H9 (cell line): ENCODE results near the gene TNC. TPM values are rescaled to one million over a fixed set of nuclear protein-coding genes. Genes with fewer than 3 reads are reported as not detected.

Experiments used
- DNase-seq: peaks from one replicate; pipeline ENCODE4 v3.0.0-alpha.2; 2017
- H2AFZ ChIP-seq: one replicate; pipeline ENCODE4 v1.6.1; 2013; ENCODE audit warnings: mild to moderate bottlenecking, low read length, control low read depth, moderate library complexity
- H2AK5ac ChIP-seq: 2 replicates; pipeline ENCODE4 v1.6.1; 2013; ENCODE audit warnings: low read length, control low read depth, mixed read lengths; ENCODE audit not compliant: insufficient read length
- H2BK120ac ChIP-seq: one replicate; pipeline ENCODE4 v1.6.1; 2013; ENCODE audit warnings: low read depth, mild to moderate bottlenecking, low read length, control low read depth, inconsistent platforms; ENCODE audit not compliant: poor library complexity, severe bottlenecking
- H2BK12ac ChIP-seq: 2 replicates; pipeline ENCODE4 v1.6.1; 2013; ENCODE audit warnings: low read length, control low read depth, mixed read lengths, low read depth; ENCODE audit not compliant: insufficient read length
- H2BK15ac ChIP-seq: 2 replicates; pipeline ENCODE4 v1.6.1; 2013; ENCODE audit warnings: low read depth, low read length, control low read depth
- H2BK20ac ChIP-seq: one replicate; pipeline ENCODE4 v1.6.1; 2013; ENCODE audit warnings: low read depth, mild to moderate bottlenecking, low read length, control low read depth, inconsistent platforms; ENCODE audit not compliant: poor library complexity, severe bottlenecking
- H2BK5ac ChIP-seq: 2 replicates; pipeline ENCODE4 v1.6.1; 2013; ENCODE audit warnings: low read length, control low read depth, mixed read lengths; ENCODE audit not compliant: insufficient read length
- H3K14ac ChIP-seq: 2 replicates; pipeline ENCODE4 v1.6.1; 2013; ENCODE audit warnings: low read length, control low read depth; ENCODE audit not compliant: insufficient read depth
- H3K18ac ChIP-seq: 2 replicates; pipeline ENCODE4 v1.6.1; 2013; ENCODE audit warnings: low read depth, mild to moderate bottlenecking, mixed read lengths, low read length, control low read depth; ENCODE audit not compliant: insufficient read length
- H3K23ac ChIP-seq: 2 replicates; pipeline ENCODE4 v1.6.1; 2013; ENCODE audit warnings: low read length, control low read depth, mixed read lengths, low read depth; ENCODE audit not compliant: insufficient read length
- H3K23me2 ChIP-seq: 2 replicates; pipeline ENCODE4 v1.6.1; 2013; ENCODE audit warnings: low read depth, mild to moderate bottlenecking, mixed read lengths, low read length, control low read depth; ENCODE audit not compliant: insufficient read length, poor library complexity, severe bottlenecking
- H3K27ac ChIP-seq: 2 replicates; pipeline ENCODE4 v1.5.1; 2013; ENCODE audit warnings: low read length, control low read depth, mixed read lengths, low read depth; ENCODE audit not compliant: insufficient read length
- H3K27me3 ChIP-seq: 2 replicates; pipeline ENCODE4 v1.6.1; 2013; ENCODE audit warnings: low read length, control low read depth, inconsistent platforms; ENCODE audit not compliant: insufficient read depth
- H3K4ac ChIP-seq: 2 replicates; pipeline ENCODE4 v1.6.1; 2013; ENCODE audit warnings: low read depth, mild to moderate bottlenecking, control low read depth, inconsistent platforms, low read length, moderate library complexity
- H3K4me1 ChIP-seq: 2 replicates; pipeline ENCODE4 v1.6.1; 2013; ENCODE audit warnings: low read length, control low read depth, inconsistent platforms; ENCODE audit not compliant: insufficient read depth
- H3K4me2 ChIP-seq: 2 replicates; pipeline ENCODE4 v1.6.1; 2013; ENCODE audit warnings: low read length, control low read depth, mixed read lengths; ENCODE audit not compliant: insufficient read length, insufficient read depth
- H3K56ac ChIP-seq: 2 replicates; pipeline ENCODE4 v1.6.1; 2013; ENCODE audit warnings: low read depth, mild to moderate bottlenecking, mixed read lengths, low read length, control low read depth; ENCODE audit not compliant: insufficient read length
- H3K79me1 ChIP-seq: 2 replicates; pipeline ENCODE4 v1.6.1; 2013; ENCODE audit warnings: low read depth, mild to moderate bottlenecking, moderate library complexity, low read length, control low read depth, inconsistent platforms; ENCODE audit not compliant: insufficient read depth, poor library complexity, severe bottlenecking
- H3K79me2 ChIP-seq: 2 replicates; pipeline ENCODE4 v1.6.1; 2013; ENCODE audit warnings: low read length, control low read depth, inconsistent platforms; ENCODE audit not compliant: insufficient read depth
- H3K9ac ChIP-seq: 2 replicates; pipeline ENCODE4 v1.6.1; 2013; ENCODE audit warnings: low read length, control low read depth, mixed read lengths; ENCODE audit not compliant: insufficient read length; ENCODE audit errors: extremely low read depth
- H3K9me3 ChIP-seq: one replicate; pipeline ENCODE4 v1.6.1; 2013; ENCODE audit warnings: low read depth, low read length, inconsistent platforms; ENCODE audit not compliant: control insufficient read depth
- H3T11ph ChIP-seq: one replicate; pipeline ENCODE4 v1.6.1; 2013; ENCODE audit warnings: mild to moderate bottlenecking, low read length, control low read depth, inconsistent platforms
- H4K20me1 ChIP-seq: one replicate; pipeline ENCODE4 v1.6.1; 2013; ENCODE audit not compliant: control insufficient read depth, insufficient read length, insufficient read depth
- H4K5ac ChIP-seq: 2 replicates; pipeline ENCODE4 v1.6.1; 2013; ENCODE audit warnings: low read depth, mild to moderate bottlenecking, mixed read lengths, low read length, control low read depth; ENCODE audit not compliant: insufficient read length
- H4K8ac ChIP-seq: replicated peaks from 2 replicates; pipeline ENCODE4 v1.6.1; 2013; ENCODE audit warnings: low read length, control low read depth, mixed read lengths, low read depth; ENCODE audit not compliant: insufficient read length
- H4K91ac ChIP-seq: 2 replicates; pipeline ENCODE4 v1.6.1; 2013; ENCODE audit warnings: low read depth, mild to moderate bottlenecking, moderate library complexity, mixed read lengths, low read length, control low read depth; ENCODE audit not compliant: insufficient read length
- H3K27ac Mint-ChIP-seq, 3 experiments: 2 replicates in 2 of 3; 3 replicates in 1 of 3; pipeline ENCODE4 v1.8.0; 2020 to 2021; ENCODE audit warnings: mixed read lengths in 3 of 3, mild to moderate bottlenecking in 1 of 3, moderate library complexity in 1 of 3
- H3K27me3 Mint-ChIP-seq: 2 replicates; pipeline ENCODE4 v1.8.0; 2021; ENCODE audit warnings: low read depth, mild to moderate bottlenecking, moderate library complexity, mixed read lengths
- H3K36me3 Mint-ChIP-seq, 3 experiments: 2 replicates in 2 of 3; 3 replicates in 1 of 3; pipeline ENCODE4 v1.8.0; 2020 to 2021; ENCODE audit warnings: low read depth in 3 of 3, mixed read lengths in 3 of 3; ENCODE audit not compliant: insufficient read depth in 1 of 3
- H3K4me1 Mint-ChIP-seq, 2 experiments: 2 replicates each; pipeline ENCODE4 v1.8.0; 2020; ENCODE audit warnings: mixed read lengths in 2 of 2
- H3K4me3 Mint-ChIP-seq, 2 experiments: 2 replicates in 1 of 2; 3 replicates in 1 of 2; pipeline ENCODE4 v1.8.0; 2020 to 2021; ENCODE audit warnings: mild to moderate bottlenecking in 2 of 2, mixed read lengths in 2 of 2, moderate library complexity in 1 of 2
- H3K9me3 Mint-ChIP-seq, 2 experiments: 2 replicates in 1 of 2; 3 replicates in 1 of 2; pipeline ENCODE4 v1.8.0; 2020; ENCODE audit warnings: mild to moderate bottlenecking in 2 of 2, mixed read lengths in 2 of 2, moderate library complexity in 1 of 2
- WGBS: extraction: QIAGEN DNeasy Blood & Tissue Kit; methylation state at CpG from one replicate; pipeline ENCODE4 v1.1.7; 2013; ENCODE audit warnings: missing lambda C conversion rate, low lambda C conversion rate, mixed read lengths; ENCODE audit not compliant: insufficient read length; ENCODE audit errors: extremely low coverage; 5-methylcytosine and 5-hydroxymethylcytosine counted together
- total RNA-seq: library from RNA; stranded (reverse); gene quantifications from 2 replicates; pipeline ENCODE4 v1.2.1, GENCODE V29; 2021
- TF ChIP-seq, protein P1 (sequence below): fragments of 200-600 bp; sonication (generic); conservative IDR thresholded peaks from 3 replicates; pipeline ENCODE4 v1.8.0; 2021; ENCODE audit warnings: antibody characterized with exemption, mild to moderate bottlenecking

TNC gene
- total RNA-seq, 1 experiment from 2014 or later = 0.63 TPM

GRCh38 chr9:115093520-115093919, 24.4 kb downstream of the TNC start:
- Histone ChIP-seq H3K27ac (no peak overlapping the region), H3K27me3 (no peaks in the 10 kb centered on the region), H4K8ac (no peak overlapping the region), H3T11ph (no peak overlapping the region), H2BK5ac (no peak overlapping the region), H3K14ac (no peak overlapping the region), H2BK15ac (no peak overlapping the region), H3K4me1 (no peaks in the 10 kb centered on the region), H2AFZ (no peak overlapping the region), H2BK20ac (no peak overlapping the region), H3K9me3 (no peaks in the 10 kb centered on the region), H3K23ac (no peak overlapping the region), H3K23me2 (no peaks in the 10 kb centered on the region), H2BK120ac (no peak overlapping the region), H3K79me2 (no peaks in the 10 kb centered on the region), H3K4ac (no peak overlapping the region), H3K18ac (no peak overlapping the region), H2BK12ac (no peak overlapping the region), H2AK5ac (no peak overlapping the region), H3K9ac (no peak overlapping the region), H3K56ac (no peak overlapping the region), H4K20me1 (no peaks in the 10 kb centered on the region), H4K91ac (no peak overlapping the region), H3K79me1 (no peaks in the 10 kb centered on the region), H4K5ac (no peak overlapping the region), H3K4me2 (no peak overlapping the region)
- peak overlapping the region in 1 of 3 experiments; percentile 76; a peak in 2 of 7 replicates for H3K27ac Mint-ChIP-seq
- H3K9me3 Mint-ChIP-seq = no peaks in the 10 kb centered on the region; a peak in 1 of 5 replicates
- H3K27me3 Mint-ChIP-seq = peaks cover 66% of the 10 kb centered on the region
- peaks cover 18 to 23% of the 10 kb centered on the region in 2 experiments for H3K4me1 Mint-ChIP-seq
- DNase-seq = no peak
- no CpG with 5 or more reads among the region's 2 CpGs for WGBS
- H3K36me3 Mint-ChIP-seq = no peaks in the 10 kb centered on the region
- TF ChIP-seq, protein P1, sequence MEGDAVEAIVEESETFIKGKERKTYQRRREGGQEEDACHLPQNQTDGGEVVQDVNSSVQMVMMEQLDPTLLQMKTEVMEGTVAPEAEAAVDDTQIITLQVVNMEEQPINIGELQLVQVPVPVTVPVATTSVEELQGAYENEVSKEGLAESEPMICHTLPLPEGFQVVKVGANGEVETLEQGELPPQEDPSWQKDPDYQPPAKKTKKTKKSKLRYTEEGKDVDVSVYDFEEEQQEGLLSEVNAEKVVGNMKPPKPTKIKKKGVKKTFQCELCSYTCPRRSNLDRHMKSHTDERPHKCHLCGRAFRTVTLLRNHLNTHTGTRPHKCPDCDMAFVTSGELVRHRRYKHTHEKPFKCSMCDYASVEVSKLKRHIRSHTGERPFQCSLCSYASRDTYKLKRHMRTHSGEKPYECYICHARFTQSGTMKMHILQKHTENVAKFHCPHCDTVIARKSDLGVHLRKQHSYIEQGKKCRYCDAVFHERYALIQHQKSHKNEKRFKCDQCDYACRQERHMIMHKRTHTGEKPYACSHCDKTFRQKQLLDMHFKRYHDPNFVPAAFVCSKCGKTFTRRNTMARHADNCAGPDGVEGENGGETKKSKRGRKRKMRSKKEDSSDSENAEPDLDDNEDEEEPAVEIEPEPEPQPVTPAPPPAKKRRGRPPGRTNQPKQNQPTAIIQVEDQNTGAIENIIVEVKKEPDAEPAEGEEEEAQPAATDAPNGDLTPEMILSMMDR = no peak
- H3K4me3 Mint-ChIP-seq = no peak overlapping the region
